Mesothelial cell of epicardium (in vitro differentiated cells): ENCODE results near the gene MSL2. TPM values are rescaled to one million over a fixed set of nuclear protein-coding genes. Genes with fewer than 3 reads are reported as not detected.
"Not testable (repeated sequence)": the region's sequence is repeated elsewhere in the genome, so short reads cannot be mapped to it uniquely, and the experiment has no call there.

Source experiments
- DNase-seq, 2 experiments: peaks; one replicate each; pipeline ENCODE4 v3.0.0; 2021; ENCODE audit warnings: low spot score in 2 of 2; ENCODE audit not compliant: unreplicated experiment in 2 of 2
- H3K27ac Mint-ChIP-seq: 2 replicates; pipeline ENCODE4 v1.8.0; 2021; ENCODE audit warnings: mixed read lengths
- H3K27me3 Mint-ChIP-seq: 2 replicates; pipeline ENCODE4 v1.8.0; 2021; ENCODE audit warnings: low read depth, mixed read lengths
- H3K36me3 Mint-ChIP-seq: 2 replicates; pipeline ENCODE4 v1.8.0; 2021; ENCODE audit warnings: mixed read lengths
- H3K4me1 Mint-ChIP-seq: 2 replicates; pipeline ENCODE4 v1.8.0; 2021; ENCODE audit warnings: mixed read lengths
- H3K4me3 Mint-ChIP-seq: 2 replicates; pipeline ENCODE4 v1.8.0; 2021; ENCODE audit warnings: mild to moderate bottlenecking, moderate library complexity, mixed read lengths
- H3K9me3 Mint-ChIP-seq: 2 replicates; pipeline ENCODE4 v1.8.0; 2021; ENCODE audit warnings: mixed read lengths
- total RNA-seq: library from RNA; stranded (reverse); gene quantifications from 3 replicates; pipeline ENCODE4 v1.2.1, GENCODE V29; 2021
- TF ChIP-seq, protein P1 (sequence below): fragments of 200-600 bp; sonication (generic); IDR thresholded peaks from one replicate; pipeline ENCODE4 v1.5.0; 2021; ENCODE audit warnings: antibody characterized with exemption; ENCODE audit not compliant: unreplicated experiment

MSL2 gene
- total RNA-seq, 1 donor from 2014 or later: 43.2 TPM

DNA sequence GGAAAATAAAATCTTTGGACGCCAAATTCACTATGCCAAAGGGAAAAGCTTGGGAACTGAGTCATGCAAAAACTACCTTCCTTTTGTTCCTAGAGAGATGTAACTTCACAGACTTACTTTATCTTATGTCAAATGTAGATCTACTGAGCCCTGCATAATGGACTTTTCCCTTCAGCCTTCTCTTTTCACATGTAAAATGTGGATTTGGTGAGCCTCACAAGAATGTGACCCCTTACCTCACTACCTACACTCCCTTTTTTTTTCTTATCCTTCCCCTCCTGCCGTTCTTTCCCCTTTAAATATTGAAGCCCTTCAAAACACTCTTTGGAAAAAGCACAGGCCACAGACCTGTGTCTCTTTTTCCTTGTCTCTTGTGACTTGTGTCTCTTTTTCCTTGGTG, 40.0 kb upstream of the MSL2 start:
- H3K4me3 Mint-ChIP-seq: no peak overlapping the region

DNA sequence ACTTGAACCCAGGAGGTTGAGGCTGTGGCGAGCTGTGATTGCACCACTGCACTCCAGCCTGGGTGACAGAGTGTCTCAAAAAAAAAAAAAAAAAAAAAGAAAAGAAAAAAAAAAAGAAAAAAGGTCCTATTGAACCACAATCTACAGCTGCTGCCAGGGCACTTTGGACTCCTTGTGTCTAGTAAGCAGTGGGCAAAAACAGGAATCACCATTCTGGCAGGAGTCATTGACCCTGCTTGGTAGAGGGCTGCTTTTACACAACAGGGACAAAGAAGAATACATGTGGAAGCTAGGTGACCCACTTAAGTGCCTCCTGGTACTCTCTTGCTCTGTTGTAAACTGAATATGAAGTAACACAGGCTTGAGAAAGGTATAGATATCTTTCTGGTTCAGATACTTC, 39.4 kb upstream of the MSL2 start:
- Mint-ChIP-seq H3K27ac (no peak overlapping the region), H3K4me1 (peaks cover 5% of the 10 kb centered on the region), H3K36me3 (no peaks in the 10 kb centered on the region), H3K4me3 (no peak overlapping the region), H3K27me3 (no peaks in the 10 kb centered on the region), H3K9me3 (no peaks in the 10 kb centered on the region)
- DNase-seq: no peak
- TF ChIP-seq, protein P1, sequence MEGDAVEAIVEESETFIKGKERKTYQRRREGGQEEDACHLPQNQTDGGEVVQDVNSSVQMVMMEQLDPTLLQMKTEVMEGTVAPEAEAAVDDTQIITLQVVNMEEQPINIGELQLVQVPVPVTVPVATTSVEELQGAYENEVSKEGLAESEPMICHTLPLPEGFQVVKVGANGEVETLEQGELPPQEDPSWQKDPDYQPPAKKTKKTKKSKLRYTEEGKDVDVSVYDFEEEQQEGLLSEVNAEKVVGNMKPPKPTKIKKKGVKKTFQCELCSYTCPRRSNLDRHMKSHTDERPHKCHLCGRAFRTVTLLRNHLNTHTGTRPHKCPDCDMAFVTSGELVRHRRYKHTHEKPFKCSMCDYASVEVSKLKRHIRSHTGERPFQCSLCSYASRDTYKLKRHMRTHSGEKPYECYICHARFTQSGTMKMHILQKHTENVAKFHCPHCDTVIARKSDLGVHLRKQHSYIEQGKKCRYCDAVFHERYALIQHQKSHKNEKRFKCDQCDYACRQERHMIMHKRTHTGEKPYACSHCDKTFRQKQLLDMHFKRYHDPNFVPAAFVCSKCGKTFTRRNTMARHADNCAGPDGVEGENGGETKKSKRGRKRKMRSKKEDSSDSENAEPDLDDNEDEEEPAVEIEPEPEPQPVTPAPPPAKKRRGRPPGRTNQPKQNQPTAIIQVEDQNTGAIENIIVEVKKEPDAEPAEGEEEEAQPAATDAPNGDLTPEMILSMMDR: no peak

More for the DNA sequence above, 40.0 kb upstream of the MSL2 start:
- DNase-seq: no peak
- Mint-ChIP-seq H3K27me3 (no peaks in the 10 kb centered on the region), H3K36me3 (no peaks in the 10 kb centered on the region), H3K4me1 (peaks cover 5% of the 10 kb centered on the region), H3K27ac (no peak overlapping the region), H3K9me3 (no peaks in the 10 kb centered on the region)
- TF ChIP-seq, protein P1: no peak

DNA sequence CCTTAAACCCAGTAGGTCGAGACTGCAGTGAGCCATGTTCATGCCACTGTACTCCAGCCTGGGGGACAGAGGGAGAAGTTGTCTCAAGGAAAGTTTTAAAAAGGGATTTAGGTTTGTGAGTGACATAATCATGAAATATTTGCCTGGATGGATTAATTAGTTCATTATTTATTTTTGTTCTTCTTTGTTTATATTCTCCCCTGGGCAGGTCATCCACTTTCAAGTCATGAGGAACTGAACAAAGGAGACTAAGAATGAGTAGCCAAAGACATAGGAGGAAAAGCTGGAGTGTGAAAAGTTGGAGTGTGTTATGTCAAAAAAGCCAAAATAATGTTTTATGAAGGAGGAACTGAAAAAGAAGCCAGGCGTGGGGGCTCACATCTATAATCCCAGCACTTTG, 36.3 kb upstream of the MSL2 start:
- H3K9me3 Mint-ChIP-seq: no peaks in the 10 kb centered on the region
- H3K4me1 Mint-ChIP-seq: peaks cover 4% of the 10 kb centered on the region
- H3K4me3 Mint-ChIP-seq: no peak overlapping the region
- no peaks in the 10 kb centered on the region for H3K27me3 Mint-ChIP-seq
- DNase-seq: no peak
- H3K27ac Mint-ChIP-seq: no peak overlapping the region
- H3K36me3 Mint-ChIP-seq: no peaks in the 10 kb centered on the region
- TF ChIP-seq, protein P1: no peak

DNA sequence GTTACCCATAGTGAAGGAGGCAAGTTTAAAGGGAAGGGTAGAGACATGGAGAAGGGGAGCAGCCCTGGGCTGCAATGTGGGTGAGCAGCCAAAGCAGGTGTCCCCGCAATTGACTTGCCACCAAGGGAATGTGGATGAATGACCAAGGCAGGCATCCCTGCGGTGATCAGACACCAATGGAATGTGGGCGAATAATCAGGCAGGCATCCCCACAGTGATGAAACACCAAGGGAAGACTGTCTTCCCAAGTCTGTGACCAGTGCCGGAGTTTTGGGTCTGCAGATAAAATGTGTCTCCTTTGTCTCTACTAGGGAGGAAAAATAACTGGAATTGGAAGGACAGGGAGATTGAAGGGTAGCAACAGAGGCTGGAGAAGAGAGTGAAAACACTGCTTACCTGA, 26.6 kb upstream of the MSL2 start:
- H3K4me3 Mint-ChIP-seq, DNase-seq, H3K36me3 Mint-ChIP-seq, H3K27me3 Mint-ChIP-seq, H3K27ac Mint-ChIP-seq, H3K4me1 Mint-ChIP-seq: not testable (repeated sequence)
- peaks cover 24% of the 10 kb centered on the region for H3K9me3 Mint-ChIP-seq

DNA sequence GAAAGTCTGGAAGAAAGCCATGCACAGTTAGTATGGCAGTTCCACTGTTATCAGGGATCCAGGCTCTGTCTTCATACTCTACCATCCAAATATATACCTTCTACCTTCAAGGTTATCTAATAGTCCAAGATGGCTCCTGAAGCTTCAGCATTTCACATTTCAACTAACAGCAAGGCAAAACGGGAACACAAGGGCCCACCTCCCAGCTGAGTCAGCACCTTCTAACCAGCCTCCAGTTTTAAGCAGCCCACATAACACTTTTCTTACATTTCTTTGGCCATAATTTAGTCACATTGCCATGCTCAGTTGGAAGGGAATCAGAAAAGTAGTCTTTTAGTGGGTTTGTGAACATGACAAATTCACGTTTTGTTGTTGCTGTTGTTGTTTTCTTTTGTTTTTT, 15.4 kb upstream of the MSL2 start:
- Mint-ChIP-seq H3K4me3 (no peak overlapping the region), H3K4me1 (peaks cover 13% of the 10 kb centered on the region), H3K27ac (no peak overlapping the region), H3K27me3 (no peaks in the 10 kb centered on the region), H3K9me3 (no peaks in the 10 kb centered on the region), H3K36me3 (no peaks in the 10 kb centered on the region)
- no peak for DNase-seq
- TF ChIP-seq, protein P1: no peak

DNA sequence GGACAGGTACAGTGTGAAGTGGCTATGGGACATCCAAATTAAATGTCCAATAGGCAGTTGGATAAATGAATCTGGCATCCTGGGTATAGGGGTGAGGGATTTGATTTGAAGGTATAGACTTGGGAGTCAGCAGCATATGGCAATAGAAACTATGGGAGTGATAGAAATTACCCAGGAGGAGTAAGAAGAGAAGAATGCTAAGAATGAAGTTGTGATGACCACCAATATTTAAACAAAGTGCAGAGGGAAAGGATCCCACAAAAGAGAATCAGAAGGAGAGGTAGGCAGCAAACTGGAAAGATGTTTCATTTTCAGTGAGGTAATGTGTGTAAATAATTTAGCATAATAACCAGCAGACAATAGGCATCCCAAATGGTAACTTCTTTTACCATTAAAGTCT, 13.8 kb upstream of the MSL2 start:
- TF ChIP-seq, protein P1: no peak
- Mint-ChIP-seq H3K4me1 (peaks cover 15% of the 10 kb centered on the region), H3K27me3 (no peaks in the 10 kb centered on the region), H3K9me3 (no peaks in the 10 kb centered on the region), H3K27ac (no peak overlapping the region), H3K4me3 (no peak overlapping the region), H3K36me3 (no peaks in the 10 kb centered on the region)
- DNase-seq: no peak
